Measurements from ENCODE around the gene NPIPA5. TPM values are rescaled to one million over a fixed set of nuclear protein-coding genes. Genes with fewer than 3 reads are reported as not detected.
A peak's percentile ranks its signal among the peaks of the same experiment; 100 is the strongest.
"Not testable (repeated sequence)": the region's sequence is repeated elsewhere in the genome, so short reads cannot be mapped to it uniquely, and the experiment has no call there.

The NPIPA5 gene
- total RNA-seq, 1 donor from 2014 or later, result 0.82 TPM

GRCh38 chr16:15395631-15396508 is 17.8 kb upstream of the NPIPA5 start, which contains the start of gene MPV17L:
Gene MPV17L (plus strand): TSS chr16:15395754. CDS start chr16:15395898, 144 bp downstream.
- FAIRE-seq, result not testable (repeated sequence)
- DNase-seq (ENCODE audit: low spot score in 2 of 2), result peak; percentile 39 to 43

DNA sequence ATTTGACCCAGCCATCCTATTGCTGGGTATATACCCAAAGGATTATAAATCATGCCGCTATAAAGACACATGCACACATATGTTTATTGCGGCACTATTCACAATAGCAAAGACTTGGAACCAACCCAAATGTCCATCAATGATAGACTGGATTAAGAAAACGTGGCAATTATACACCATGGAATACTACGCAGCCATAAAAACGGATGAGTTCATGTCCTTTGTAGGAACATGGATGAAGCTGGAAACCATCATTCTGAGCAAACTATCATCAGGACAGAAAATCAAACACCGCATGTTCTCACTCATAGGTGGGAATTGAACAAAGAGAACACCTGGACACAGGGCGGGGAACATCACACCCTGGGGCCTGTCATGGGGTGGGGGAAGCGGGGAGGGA is 14.9 kb upstream of the NPIPA5 start:
- DNase-seq (ENCODE audit: low spot score in 2 of 2); FAIRE-seq: not testable (repeated sequence)

DNA sequence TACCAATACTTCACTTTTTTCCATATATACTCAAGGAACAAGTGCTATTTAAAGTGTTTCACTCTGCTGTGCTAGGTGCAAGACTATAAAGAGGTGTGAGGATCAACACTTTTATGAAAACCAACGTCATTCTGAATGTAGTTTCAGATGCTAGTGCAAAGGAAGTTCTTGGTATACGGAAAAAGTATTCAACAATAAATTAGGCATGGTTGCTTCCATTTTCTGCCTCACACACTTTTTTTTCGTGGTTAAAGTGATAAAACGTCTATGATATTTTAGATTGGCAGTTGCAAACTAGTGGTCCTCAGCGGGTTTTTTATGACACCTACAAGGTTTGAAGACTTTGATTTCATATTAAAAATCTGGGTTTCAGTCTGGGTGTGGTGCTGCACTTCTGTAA is 11.8 kb upstream of the NPIPA5 start:
- not testable (repeated sequence) for FAIRE-seq; DNase-seq (ENCODE audit: low spot score in 2 of 2)

GRCh38 chr16:15388060-15388459 is 10.0 kb upstream of the NPIPA5 start:
- DNase-seq (ENCODE audit: low spot score in 2 of 2); FAIRE-seq: not testable (repeated sequence)

DNA sequence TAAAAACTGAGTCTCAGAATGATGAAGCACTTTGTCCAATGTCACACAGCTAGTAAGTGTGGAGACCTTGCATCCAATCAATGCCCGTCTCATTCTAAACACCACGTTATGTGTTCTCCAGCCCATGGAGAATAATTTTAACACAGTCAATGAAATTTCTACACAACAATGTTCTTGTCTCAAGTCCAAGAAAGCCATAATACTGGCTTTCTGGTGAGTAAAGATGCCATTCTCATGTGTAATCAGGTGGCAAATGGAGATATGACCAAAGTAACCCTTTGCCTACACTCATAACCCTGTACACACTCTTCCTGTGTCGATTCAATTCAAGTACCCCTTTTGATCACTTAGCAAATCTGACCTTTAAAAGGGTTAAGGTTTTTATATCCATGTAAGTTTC is 4.7 kb upstream of the NPIPA5 start:
- not testable (repeated sequence) for DNase-seq (ENCODE audit: low spot score in 2 of 2); FAIRE-seq

- DNase-seq (ENCODE audit: low spot score in 2 of 2); FAIRE-seq: not testable (repeated sequence)
Measured at GRCh38 chr16:15357495-15357894, 20.6 kb downstream of the NPIPA5 start.

GRCh38 chr16:15354846-15355245 is 23.2 kb downstream of the NPIPA5 start:
- FAIRE-seq; DNase-seq (ENCODE audit: low spot score in 2 of 2): not testable (repeated sequence)

DNA sequence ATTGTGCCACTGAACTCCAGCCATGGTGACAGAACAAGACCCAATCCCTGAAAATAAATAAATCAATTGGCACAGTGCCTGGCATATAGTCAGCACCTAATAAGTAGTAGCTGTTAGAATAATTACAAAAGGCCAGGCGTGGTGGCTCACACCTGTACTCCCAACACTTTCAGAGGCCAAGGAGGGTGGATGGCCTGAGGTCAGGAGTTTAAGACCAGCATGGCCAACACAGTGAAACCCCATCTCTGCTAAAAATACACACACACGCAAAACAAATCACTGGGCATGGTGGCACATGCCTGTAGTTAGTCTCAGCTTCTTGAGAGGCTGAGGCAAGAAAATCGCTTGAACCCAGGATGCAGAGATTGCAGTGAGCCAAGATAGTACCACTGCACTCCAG is 25.2 kb downstream of the NPIPA5 start:
- FAIRE-seq; DNase-seq (ENCODE audit: low spot score in 2 of 2): not testable (repeated sequence)

DNA sequence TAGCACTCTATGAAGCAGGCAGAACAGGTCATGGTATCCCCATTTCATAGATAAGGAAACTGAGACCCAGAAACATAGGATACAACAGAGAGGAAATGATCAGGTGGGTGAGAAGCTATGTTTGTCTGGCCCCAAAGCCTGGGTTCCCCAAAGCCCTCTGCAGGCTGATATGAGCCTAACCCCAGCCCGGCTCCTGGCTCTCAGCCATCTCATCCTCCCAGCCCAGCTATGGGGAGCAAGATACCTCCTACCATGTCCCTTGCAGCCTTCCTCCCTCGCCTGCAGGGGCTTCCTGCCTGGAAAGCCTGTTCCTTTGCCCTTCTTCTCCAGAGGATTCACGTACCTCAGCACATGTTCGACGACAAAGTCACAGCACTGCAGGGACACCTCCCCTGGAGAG is 26.3 kb downstream of the NPIPA5 start:
- not testable (repeated sequence) for FAIRE-seq

DNA sequence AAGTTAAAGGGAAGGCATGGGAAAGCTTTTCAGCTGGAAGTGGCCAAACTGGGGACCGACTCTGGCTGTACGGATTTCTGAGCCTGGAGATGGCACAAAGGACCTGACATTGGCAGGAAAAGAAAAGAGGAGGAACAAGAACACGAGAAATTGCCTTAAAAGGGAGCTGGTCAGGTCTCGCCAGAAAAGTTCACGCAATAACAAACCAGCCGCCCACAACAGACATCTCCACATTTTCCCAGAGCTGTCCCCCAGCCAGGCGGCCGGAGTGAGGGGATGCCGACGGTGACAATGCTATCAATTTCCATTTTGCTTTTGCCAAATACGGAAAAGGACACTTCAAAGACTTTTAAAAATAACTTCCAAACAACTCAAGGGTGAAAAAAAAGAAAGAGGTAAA is 26.8 kb downstream of the NPIPA5 start:
- FAIRE-seq; DNase-seq (ENCODE audit: low spot score in 2 of 2): not testable (repeated sequence)

More for the DNA sequence above, 26.3 kb downstream of the NPIPA5 start:
- not testable (repeated sequence) for DNase-seq (ENCODE audit: low spot score in 2 of 2)

GRCh38 chr16:15348721-15349120 is 29.4 kb downstream of the NPIPA5 start:
- not testable (repeated sequence) for FAIRE-seq

GRCh38 chr16:15342337-15342736 is 35.8 kb downstream of the NPIPA5 start:
- not testable (repeated sequence) for DNase-seq (ENCODE audit: low spot score in 2 of 2); FAIRE-seq

More at GRCh38 chr16:15348721-15349120, 29.4 kb downstream of the NPIPA5 start:
- not testable (repeated sequence) for DNase-seq (ENCODE audit: low spot score in 2 of 2)

GRCh38 chr16:15338986-15339385 is 39.1 kb downstream of the NPIPA5 start:
- FAIRE-seq; DNase-seq (ENCODE audit: low spot score in 2 of 2): not testable (repeated sequence)

GRCh38 chr16:15337974-15338605 is 40.0 kb downstream of the NPIPA5 start:
- not testable (repeated sequence) for FAIRE-seq; DNase-seq (ENCODE audit: low spot score in 2 of 2)

GRCh38 chr16:15335609-15336008 is 42.5 kb downstream of the NPIPA5 start:
- not testable (repeated sequence) for DNase-seq (ENCODE audit: low spot score in 2 of 2); FAIRE-seq

- not testable (repeated sequence) for DNase-seq (ENCODE audit: low spot score in 2 of 2); FAIRE-seq
Measured at GRCh38 chr16:15333969-15334368, 44.1 kb downstream of the NPIPA5 start.

GRCh38 chr16:15330978-15331377 is 47.1 kb downstream of the NPIPA5 start:
- FAIRE-seq; DNase-seq (ENCODE audit: low spot score in 2 of 2): not testable (repeated sequence)

GRCh38 chr16:15324954-15325353 is 53.1 kb downstream of the NPIPA5 start:
- not testable (repeated sequence) for DNase-seq (ENCODE audit: low spot score in 2 of 2); FAIRE-seq

DNA sequence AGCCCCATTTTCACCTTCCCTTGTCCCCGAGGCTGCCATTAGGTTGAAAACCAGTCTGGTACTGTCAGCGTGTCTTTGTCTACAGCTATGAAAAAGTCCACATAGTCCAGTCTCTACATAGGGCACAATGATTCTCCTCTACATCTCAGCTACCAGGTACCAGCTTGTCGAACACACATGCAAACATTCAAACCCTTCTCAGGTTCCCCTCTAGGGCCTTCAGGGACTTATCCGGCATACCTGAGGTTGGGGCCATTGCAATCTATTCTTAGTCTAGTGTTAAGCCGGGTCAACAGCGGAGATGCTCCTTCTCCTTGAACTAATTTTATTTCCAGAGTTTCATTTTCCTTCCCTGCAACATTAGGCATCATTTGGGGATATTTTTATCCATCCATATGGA is 54.7 kb downstream of the NPIPA5 start:
- not testable (repeated sequence) for DNase-seq (ENCODE audit: low spot score in 2 of 2); FAIRE-seq

GRCh38 chr16:15321221-15321620 is 56.9 kb downstream of the NPIPA5 start:
- not testable (repeated sequence) for DNase-seq (ENCODE audit: low spot score in 2 of 2); FAIRE-seq

GRCh38 chr16:15314562-15314961 is 63.5 kb downstream of the NPIPA5 start:
- FAIRE-seq; DNase-seq (ENCODE audit: low spot score in 2 of 2): not testable (repeated sequence)
